ENCODE data around the gene IL17F.
"Not testable (repeated sequence)": the region's sequence is repeated elsewhere in the genome, so short reads cannot be mapped to it uniquely, and the experiment has no call there.

IL17F gene

DNA sequence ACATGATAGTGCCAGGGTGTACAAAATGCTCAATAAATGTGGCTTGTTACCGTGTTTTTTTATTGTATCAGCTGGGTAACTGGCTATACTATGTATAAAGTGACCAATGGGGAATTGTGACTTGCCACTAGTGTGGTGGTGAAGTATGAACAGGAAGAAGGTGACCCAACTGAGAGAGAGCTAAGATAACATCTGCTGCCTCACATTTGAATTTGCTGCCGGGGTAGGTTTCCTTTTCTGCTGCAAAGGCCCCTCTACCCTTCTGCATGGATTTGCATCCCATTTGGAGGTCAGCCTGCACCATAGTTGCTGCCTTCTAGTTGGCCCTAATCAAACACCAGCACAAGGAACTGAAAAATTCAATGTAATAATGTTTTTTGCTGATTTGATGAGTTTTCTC, 34.1 kb downstream of the IL17F start:
- Histone ChIP-seq H3K27me3 (ENCODE audit: control insufficient read depth, insufficient read depth, low read length) (no peaks in the 10 kb centered on the region), H3K9ac (ENCODE audit: low read length) (no peak overlapping the region), H3K4me3 (ENCODE audit: low read length) (no peak overlapping the region), H3K9me3 (ENCODE audit: control insufficient read depth, low read depth, low read length) (no peaks in the 10 kb centered on the region), H3K27ac (ENCODE audit: low read length) (no peak overlapping the region), H3K36me3 (ENCODE audit: control insufficient read depth, low read depth, low read length) (no peaks in the 10 kb centered on the region), H3K4me1 (ENCODE audit: control insufficient read depth, low read depth, low read length) (no peaks in the 10 kb centered on the region)

DNA sequence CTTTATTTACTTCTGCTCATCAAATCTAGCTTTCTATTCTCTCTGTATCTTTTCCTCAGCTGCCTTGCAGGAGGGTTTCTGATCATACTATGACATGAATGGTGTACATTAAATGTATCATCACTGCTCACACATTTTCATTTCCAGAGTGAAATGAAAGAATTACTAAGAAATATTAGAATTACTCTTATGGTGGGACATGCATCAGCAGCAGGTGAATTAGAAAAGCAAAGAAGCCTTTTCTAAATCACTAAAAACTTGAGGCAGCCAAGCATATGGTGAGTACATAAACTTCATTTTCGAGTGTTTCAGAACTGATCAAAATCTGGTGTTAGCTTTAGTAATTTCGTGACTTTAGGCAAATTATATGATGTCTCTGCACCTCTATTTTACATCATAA, 34.5 kb downstream of the IL17F start:
- Histone ChIP-seq H3K36me3 (ENCODE audit: control insufficient read depth, low read depth, low read length) (no peaks in the 10 kb centered on the region), H3K27me3 (ENCODE audit: control insufficient read depth, insufficient read depth, low read length) (no peaks in the 10 kb centered on the region), H3K4me3 (ENCODE audit: low read length) (no peak overlapping the region), H3K4me1 (ENCODE audit: control insufficient read depth, low read depth, low read length) (no peaks in the 10 kb centered on the region), H3K9me3 (ENCODE audit: control insufficient read depth, low read depth, low read length) (no peaks in the 10 kb centered on the region), H3K9ac (ENCODE audit: low read length) (no peak overlapping the region), H3K27ac (ENCODE audit: low read length) (no peak overlapping the region)

DNA sequence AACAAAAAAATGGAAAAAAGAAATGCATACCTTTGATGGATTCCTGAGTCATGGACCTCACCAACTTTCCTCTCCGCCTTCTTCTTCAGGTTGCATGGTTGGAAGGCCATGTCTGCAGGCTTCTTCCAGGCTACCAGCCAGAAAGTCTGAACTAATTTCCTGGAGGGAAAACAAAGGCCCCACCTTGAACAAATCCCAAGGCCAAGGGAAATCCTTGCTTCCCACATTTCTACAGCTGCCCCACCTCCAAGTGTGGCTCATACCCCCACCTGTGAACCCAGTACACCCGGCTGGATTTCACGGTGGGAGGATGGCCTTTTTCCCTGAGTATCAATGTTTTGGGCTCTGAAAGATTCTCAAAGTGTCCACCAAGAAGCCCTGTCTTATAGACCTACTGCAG, 35.7 kb downstream of the IL17F start:
- no peaks in the 10 kb centered on the region for H3K9me3 ChIP-seq (ENCODE audit: control insufficient read depth, low read depth, low read length)
- H3K9ac ChIP-seq (ENCODE audit: low read length): no peak overlapping the region
- no peaks in the 10 kb centered on the region for H3K27me3 ChIP-seq (ENCODE audit: control insufficient read depth, insufficient read depth, low read length)
- H3K36me3 ChIP-seq (ENCODE audit: control insufficient read depth, low read depth, low read length): no peaks in the 10 kb centered on the region
- no peak overlapping the region for H3K27ac ChIP-seq (ENCODE audit: low read length)
- H3K4me1 ChIP-seq (ENCODE audit: control insufficient read depth, low read depth, low read length): no peaks in the 10 kb centered on the region
- H3K4me3 ChIP-seq (ENCODE audit: low read length): no peak overlapping the region

DNA sequence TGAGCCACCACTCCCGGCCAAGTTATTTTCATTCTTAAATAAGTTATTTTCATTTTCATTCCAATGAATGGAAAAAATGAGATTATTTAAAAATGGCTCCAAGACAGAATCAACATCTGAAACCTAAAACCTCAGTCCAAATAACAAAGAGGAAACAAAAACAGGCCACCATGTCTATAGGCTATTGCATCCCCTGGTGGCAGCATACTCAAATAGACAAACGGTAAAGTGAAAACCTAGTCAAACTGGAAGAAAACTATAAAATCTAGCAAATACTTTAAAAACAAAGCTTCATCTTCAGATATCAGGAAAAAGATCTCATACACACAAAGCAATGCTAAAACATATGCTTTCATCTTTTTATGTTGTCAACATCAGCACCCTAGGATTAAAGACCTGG, 37.2 kb downstream of the IL17F start:
- H3K4me3 ChIP-seq (ENCODE audit: low read length): no peak overlapping the region
- H3K36me3 ChIP-seq (ENCODE audit: control insufficient read depth, low read depth, low read length): no peaks in the 10 kb centered on the region
- H3K4me1 ChIP-seq (ENCODE audit: control insufficient read depth, low read depth, low read length): no peaks in the 10 kb centered on the region
- H3K27ac ChIP-seq (ENCODE audit: low read length): no peak overlapping the region
- no peaks in the 10 kb centered on the region for H3K27me3 ChIP-seq (ENCODE audit: control insufficient read depth, insufficient read depth, low read length)
- no peak overlapping the region for H3K9ac ChIP-seq (ENCODE audit: low read length)
- H3K9me3 ChIP-seq (ENCODE audit: control insufficient read depth, low read depth, low read length): no peaks in the 10 kb centered on the region

DNA sequence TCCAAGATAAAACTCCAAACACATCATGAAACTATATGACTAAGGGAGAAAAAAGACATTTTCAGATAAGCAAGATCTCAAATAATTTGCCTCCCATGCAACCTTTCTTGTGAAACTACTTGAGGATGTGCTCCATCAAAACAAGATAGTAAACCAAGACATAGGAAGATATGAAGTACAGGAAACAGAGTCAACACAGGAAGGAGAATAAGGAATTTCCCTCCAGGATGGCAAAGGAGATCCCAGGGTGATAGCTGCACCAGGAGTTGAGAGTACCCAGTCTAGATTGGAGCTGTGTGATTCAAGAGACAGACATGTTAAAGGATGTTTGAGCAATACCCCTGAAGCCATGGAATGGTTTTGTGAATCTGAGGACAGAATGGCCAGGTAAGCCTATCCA, 42.8 kb downstream of the IL17F start:
- Histone ChIP-seq H3K27me3 (ENCODE audit: control insufficient read depth, insufficient read depth, low read length) (no peaks in the 10 kb centered on the region), H3K4me3 (ENCODE audit: low read length) (no peak overlapping the region)

DNA sequence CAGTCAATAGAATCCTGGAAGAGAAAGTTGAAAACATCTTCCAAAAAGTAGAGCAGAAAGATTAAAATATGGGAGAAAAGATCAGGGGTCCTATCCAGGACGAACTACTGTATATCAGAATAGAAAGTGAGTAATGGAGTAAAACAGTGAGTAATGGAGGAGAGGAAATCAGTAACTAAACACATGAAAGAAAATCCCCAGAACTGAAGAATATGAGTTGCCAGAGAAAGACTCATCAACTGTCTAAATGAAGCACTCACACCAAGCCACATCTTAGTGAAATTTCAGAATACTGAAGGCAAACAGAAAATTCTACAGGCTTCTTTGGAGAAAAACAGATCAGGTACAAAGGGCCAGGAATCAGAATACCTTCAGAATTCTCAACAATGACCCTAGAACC, 43.3 kb downstream of the IL17F start:
- no peaks in the 10 kb centered on the region for H3K4me1 ChIP-seq (ENCODE audit: control insufficient read depth, low read depth, low read length)
- no peaks in the 10 kb centered on the region for H3K9me3 ChIP-seq (ENCODE audit: control insufficient read depth, low read depth, low read length)
- H3K9ac ChIP-seq (ENCODE audit: low read length): no peak overlapping the region
- no peak overlapping the region for H3K27ac ChIP-seq (ENCODE audit: low read length)
- no peak overlapping the region for H3K4me3 ChIP-seq (ENCODE audit: low read length)
- H3K36me3 ChIP-seq (ENCODE audit: control insufficient read depth, low read depth, low read length): no peaks in the 10 kb centered on the region
- H3K27me3 ChIP-seq (ENCODE audit: control insufficient read depth, insufficient read depth, low read length): no peaks in the 10 kb centered on the region

More for the DNA sequence above, 42.8 kb downstream of the IL17F start:
- Histone ChIP-seq H3K36me3 (ENCODE audit: control insufficient read depth, low read depth, low read length) (no peaks in the 10 kb centered on the region), H3K4me1 (ENCODE audit: control insufficient read depth, low read depth, low read length) (no peaks in the 10 kb centered on the region), H3K9ac (ENCODE audit: low read length) (no peak overlapping the region), H3K27ac (ENCODE audit: low read length) (no peak overlapping the region), H3K9me3 (ENCODE audit: control insufficient read depth, low read depth, low read length) (no peaks in the 10 kb centered on the region)

DNA sequence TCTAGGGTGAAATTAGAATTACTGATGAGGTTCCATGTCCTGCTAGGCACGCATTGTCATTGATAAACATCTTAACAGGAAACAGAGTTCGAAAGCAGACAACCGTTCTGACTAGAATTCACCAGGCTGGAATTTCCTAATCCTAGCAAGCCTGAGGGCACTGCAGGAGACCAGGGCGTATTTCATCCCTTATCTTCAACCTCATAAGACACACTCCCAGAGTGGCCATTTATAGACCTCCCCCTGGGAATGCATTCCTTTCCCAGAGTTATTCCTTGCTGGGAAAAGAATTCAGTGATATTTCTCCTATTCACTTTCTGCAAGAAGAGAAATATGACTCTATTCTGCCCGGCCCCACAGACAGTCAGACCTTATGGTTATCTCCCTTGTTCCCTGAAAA, 44.2 kb downstream of the IL17F start:
- H3K27ac ChIP-seq (ENCODE audit: low read length); H3K4me3 ChIP-seq (ENCODE audit: low read length); H3K27me3 ChIP-seq (ENCODE audit: control insufficient read depth, insufficient read depth, low read length); H3K9me3 ChIP-seq (ENCODE audit: control insufficient read depth, low read depth, low read length); H3K36me3 ChIP-seq (ENCODE audit: control insufficient read depth, low read depth, low read length); H3K4me1 ChIP-seq (ENCODE audit: control insufficient read depth, low read depth, low read length); H3K9ac ChIP-seq (ENCODE audit: low read length): not testable (repeated sequence)

DNA sequence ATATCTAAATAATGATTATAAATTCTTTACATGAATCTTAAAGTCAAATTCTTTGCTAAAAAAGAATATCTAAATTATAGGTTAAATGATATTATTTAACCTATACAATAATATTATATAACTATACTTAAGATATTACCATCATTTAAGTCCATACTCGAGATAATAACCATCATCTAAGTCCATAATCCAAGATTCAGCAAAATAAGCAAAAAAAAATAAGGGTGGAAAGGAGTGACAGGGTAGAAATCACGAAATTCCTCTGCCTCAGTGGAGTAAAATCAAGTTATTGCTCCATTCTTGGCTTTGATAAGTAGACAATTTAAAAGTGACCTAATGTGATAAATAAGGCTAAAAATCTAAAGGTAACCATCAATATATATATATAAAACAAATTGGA, 48.4 kb downstream of the IL17F start:
- Histone ChIP-seq H3K4me1 (ENCODE audit: control insufficient read depth, low read depth, low read length) (no peaks in the 10 kb centered on the region), H3K27me3 (ENCODE audit: control insufficient read depth, insufficient read depth, low read length) (no peaks in the 10 kb centered on the region), H3K9ac (ENCODE audit: low read length) (no peak overlapping the region), H3K4me3 (ENCODE audit: low read length) (no peak overlapping the region), H3K9me3 (ENCODE audit: control insufficient read depth, low read depth, low read length) (no peaks in the 10 kb centered on the region), H3K36me3 (ENCODE audit: control insufficient read depth, low read depth, low read length) (no peaks in the 10 kb centered on the region), H3K27ac (ENCODE audit: low read length) (no peak overlapping the region)

DNA sequence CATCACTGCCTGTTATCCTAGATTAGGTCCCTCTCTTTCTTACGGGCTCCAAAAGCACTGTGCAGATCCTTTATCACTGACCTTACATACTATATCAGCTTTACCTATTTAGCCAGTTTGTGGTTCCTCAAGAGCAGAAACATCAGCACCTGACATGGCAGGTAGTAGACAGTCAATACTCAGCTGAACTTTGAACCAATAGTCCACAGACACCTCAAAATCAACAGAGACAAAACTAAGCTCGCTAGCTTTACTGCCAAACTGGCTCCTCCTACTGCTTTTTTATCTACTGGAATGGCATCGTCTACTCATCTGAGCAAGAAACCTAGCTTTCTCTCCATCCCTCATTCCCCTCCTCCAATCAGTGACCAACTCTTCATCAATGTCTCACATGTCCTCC, 52.5 kb downstream of the IL17F start:
- no peaks in the 10 kb centered on the region for H3K36me3 ChIP-seq (ENCODE audit: control insufficient read depth, low read depth, low read length)
- H3K27ac ChIP-seq (ENCODE audit: low read length): no peak overlapping the region
- no peaks in the 10 kb centered on the region for H3K4me1 ChIP-seq (ENCODE audit: control insufficient read depth, low read depth, low read length)
- H3K4me3 ChIP-seq (ENCODE audit: low read length): no peak overlapping the region
- no peaks in the 10 kb centered on the region for H3K27me3 ChIP-seq (ENCODE audit: control insufficient read depth, insufficient read depth, low read length)
- no peak overlapping the region for H3K9ac ChIP-seq (ENCODE audit: low read length)
- no peaks in the 10 kb centered on the region for H3K9me3 ChIP-seq (ENCODE audit: control insufficient read depth, low read depth, low read length)

DNA sequence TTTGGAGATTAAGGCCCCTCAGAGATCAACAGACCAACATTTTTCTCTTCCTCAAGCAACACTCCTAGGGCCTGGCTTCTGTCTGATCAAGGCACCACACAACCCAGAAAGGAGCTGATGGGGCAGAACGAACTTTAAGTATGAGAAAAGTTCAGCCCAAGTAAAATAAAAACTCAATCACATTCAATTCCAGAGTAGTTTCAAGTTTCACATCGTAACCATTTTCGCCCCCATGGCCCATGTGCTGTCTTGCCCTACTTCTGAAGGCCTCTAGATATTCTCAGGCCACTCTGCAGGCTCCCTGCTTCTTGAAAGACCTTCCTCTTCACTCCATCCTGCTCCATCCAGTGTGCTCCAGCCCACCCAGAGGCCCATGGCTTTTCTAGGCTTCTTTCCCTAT, 53.9 kb downstream of the IL17F start:
- H3K4me1 ChIP-seq (ENCODE audit: control insufficient read depth, low read depth, low read length): no peaks in the 10 kb centered on the region
- H3K4me3 ChIP-seq (ENCODE audit: low read length): no peak overlapping the region
- H3K9ac ChIP-seq (ENCODE audit: low read length): no peak overlapping the region
- no peaks in the 10 kb centered on the region for H3K36me3 ChIP-seq (ENCODE audit: control insufficient read depth, low read depth, low read length)
- H3K9me3 ChIP-seq (ENCODE audit: control insufficient read depth, low read depth, low read length): no peaks in the 10 kb centered on the region
- no peaks in the 10 kb centered on the region for H3K27me3 ChIP-seq (ENCODE audit: control insufficient read depth, insufficient read depth, low read length)
- H3K27ac ChIP-seq (ENCODE audit: low read length): peak overlapping the region; percentile 10

DNA sequence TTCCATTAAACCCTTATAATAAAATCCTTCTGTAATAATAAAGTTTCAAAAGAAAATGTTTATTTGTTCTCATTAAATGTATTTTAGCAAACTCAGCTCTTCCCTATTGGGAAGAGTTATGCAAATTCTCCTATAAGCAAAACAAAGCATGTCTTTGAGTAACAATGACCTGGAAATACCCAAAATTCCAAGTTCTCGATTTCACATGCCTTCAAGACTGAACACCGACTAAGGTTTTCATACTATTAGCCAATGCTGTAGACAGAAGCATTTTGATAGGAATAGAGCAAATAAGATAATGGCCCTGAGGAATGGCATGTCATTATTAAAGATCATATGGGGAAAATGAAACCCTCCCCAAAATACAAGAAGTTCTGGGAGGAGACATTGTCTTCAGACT, 54.3 kb downstream of the IL17F start:
- Histone ChIP-seq H3K9ac (ENCODE audit: low read length) (no peak overlapping the region), H3K4me3 (ENCODE audit: low read length) (no peak overlapping the region), H3K27ac (ENCODE audit: low read length) (peak overlapping the region; percentile 10), H3K36me3 (ENCODE audit: control insufficient read depth, low read depth, low read length) (no peaks in the 10 kb centered on the region), H3K9me3 (ENCODE audit: control insufficient read depth, low read depth, low read length) (no peaks in the 10 kb centered on the region), H3K4me1 (ENCODE audit: control insufficient read depth, low read depth, low read length) (no peaks in the 10 kb centered on the region), H3K27me3 (ENCODE audit: control insufficient read depth, insufficient read depth, low read length) (no peaks in the 10 kb centered on the region)

DNA sequence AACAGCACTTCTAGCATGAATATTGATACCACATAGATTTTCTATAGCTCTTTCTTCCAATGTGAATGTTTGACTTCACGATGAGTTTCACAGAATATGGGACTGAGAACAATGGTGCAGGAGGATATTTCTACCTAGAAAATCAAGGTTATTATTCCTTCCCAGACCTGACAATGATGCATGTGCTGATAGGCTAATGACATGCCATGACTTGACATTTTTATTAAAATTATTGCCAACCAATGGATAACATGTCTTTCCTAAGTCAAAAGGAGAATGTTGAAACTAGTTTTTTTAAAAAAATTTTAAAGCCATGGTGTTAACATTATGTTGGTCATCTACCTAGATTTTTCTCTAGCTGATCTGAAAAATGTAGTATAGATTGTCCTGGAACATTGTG, 57.2 kb downstream of the IL17F start:
- peaks cover 7% of the 10 kb centered on the region for H3K4me1 ChIP-seq (ENCODE audit: control insufficient read depth, low read depth, low read length)
- no peaks in the 10 kb centered on the region for H3K9me3 ChIP-seq (ENCODE audit: control insufficient read depth, low read depth, low read length)
- no peak overlapping the region for H3K27ac ChIP-seq (ENCODE audit: low read length)
- no peaks in the 10 kb centered on the region for H3K27me3 ChIP-seq (ENCODE audit: control insufficient read depth, insufficient read depth, low read length)
- H3K4me3 ChIP-seq (ENCODE audit: low read length): no peak overlapping the region
- no peaks in the 10 kb centered on the region for H3K36me3 ChIP-seq (ENCODE audit: control insufficient read depth, low read depth, low read length)
- H3K9ac ChIP-seq (ENCODE audit: low read length): no peak overlapping the region

All from iPS-18a (cell line).